Measurements from ENCODE around the gene NEK9.

NEK9 gene

GRCh38 chr14:75119056-75119455 is 7.8 kb downstream of the NEK9 start:
- no peak overlapping the region for H3K4me3 ChIP-seq (replicated peaks; ENCODE audit: low read depth, low read length)
- TF ChIP-seq CTCF (IDR thresholded peaks at IDR 0.05; ENCODE audit: low read depth, low read length, missing control alignments), result no peak
- DNase-seq (ENCODE audit: extremely low read depth, low read depth), result no peak

GRCh38 chr14:75113932-75114539 is 12.8 kb downstream of the NEK9 start:
- DNase-seq (ENCODE audit: extremely low read depth, low read depth), result no peak
- no peak overlapping the region for H3K4me3 ChIP-seq (replicated peaks; ENCODE audit: low read depth, low read length)
- TF ChIP-seq CTCF (IDR thresholded peaks at IDR 0.05; ENCODE audit: low read depth, low read length, missing control alignments), result no peak

DNA sequence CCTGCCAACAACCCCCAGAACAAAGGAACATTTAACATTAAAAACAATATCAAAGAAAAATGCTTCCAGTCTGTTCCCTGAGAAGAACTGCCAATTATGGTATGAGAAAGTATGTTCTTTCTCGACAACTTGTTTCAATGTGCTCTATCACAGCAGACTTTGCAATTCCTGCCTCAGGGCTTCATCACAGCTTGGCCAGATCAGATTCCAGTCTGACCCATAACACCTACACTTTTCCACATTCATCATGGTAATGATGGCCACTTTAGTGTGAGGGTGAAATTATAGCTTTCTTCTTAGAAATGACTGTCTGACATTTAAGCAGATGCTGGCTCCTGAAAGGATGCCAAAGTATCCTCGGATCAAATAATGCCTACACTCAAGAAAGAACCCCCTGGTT is 17.0 kb downstream of the NEK9 start:
- no peak overlapping the region for H3K4me3 ChIP-seq (replicated peaks; ENCODE audit: low read depth, low read length)
- TF ChIP-seq CTCF (IDR thresholded peaks at IDR 0.05; ENCODE audit: low read depth, low read length, missing control alignments), result no peak
- DNase-seq (ENCODE audit: extremely low read depth, low read depth), result no peak

- TF ChIP-seq CTCF (IDR thresholded peaks at IDR 0.05; ENCODE audit: low read depth, low read length, missing control alignments), result no peak
- DNase-seq (ENCODE audit: extremely low read depth, low read depth), result no peak
Observed at GRCh38 chr14:75107186-75107585, 19.7 kb downstream of the NEK9 start.

GRCh38 chr14:75101491-75101890 is 25.4 kb downstream of the NEK9 start:
- no peak overlapping the region for H3K4me3 ChIP-seq (replicated peaks; ENCODE audit: low read depth, low read length)
- TF ChIP-seq CTCF (IDR thresholded peaks at IDR 0.05; ENCODE audit: low read depth, low read length, missing control alignments), result no peak
- DNase-seq (ENCODE audit: extremely low read depth, low read depth), result no peak

More at GRCh38 chr14:75107186-75107585, 19.7 kb downstream of the NEK9 start:
- H3K4me3 ChIP-seq (replicated peaks; ENCODE audit: low read depth, low read length), result no peak overlapping the region

DNA sequence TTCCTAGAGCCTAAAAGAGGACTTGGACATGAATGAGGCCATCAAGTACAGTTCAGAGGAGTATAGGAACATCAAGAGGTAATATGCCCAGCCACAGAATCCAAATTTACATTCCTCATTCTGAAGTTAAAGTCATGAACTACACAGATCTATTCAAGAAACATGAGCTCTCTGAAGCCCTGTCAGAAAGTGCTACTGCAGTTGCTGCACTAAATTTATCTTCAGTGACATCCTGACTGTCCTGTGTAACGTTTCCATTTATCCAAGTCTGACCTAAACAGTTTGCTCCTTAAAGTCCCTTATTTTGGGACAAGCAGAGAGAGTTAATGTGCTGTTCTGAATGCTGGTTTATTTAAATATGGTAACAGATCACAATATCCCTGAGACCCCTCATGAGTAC is 28.2 kb downstream of the NEK9 start:
- no peak overlapping the region for H3K4me3 ChIP-seq (replicated peaks; ENCODE audit: low read depth, low read length)
- no peak for TF ChIP-seq CTCF (IDR thresholded peaks at IDR 0.05; ENCODE audit: low read depth, low read length, missing control alignments)
- no peak for DNase-seq (ENCODE audit: extremely low read depth, low read depth)

DNA sequence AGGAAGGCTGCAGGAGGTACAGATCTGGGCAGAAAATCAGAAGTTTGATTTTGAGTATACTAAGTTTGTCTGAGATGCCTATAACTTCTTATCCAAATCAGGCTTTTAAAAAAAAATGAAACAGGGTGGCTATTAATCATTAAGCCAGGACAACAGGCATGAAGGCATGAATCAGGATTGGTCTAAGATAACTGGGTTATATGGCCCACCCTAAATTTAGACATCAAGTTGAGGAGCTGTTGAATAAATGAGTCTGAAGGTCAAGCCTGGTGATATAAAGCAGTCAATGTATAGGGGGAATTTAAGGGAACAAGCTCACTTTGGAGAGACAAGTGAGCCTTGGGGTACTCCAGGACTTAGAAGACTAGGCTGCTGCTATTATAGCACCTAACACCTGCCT is 28.6 kb downstream of the NEK9 start:
- H3K4me3 ChIP-seq (replicated peaks; ENCODE audit: low read depth, low read length), result no peak overlapping the region
- no peak for DNase-seq (ENCODE audit: extremely low read depth, low read depth)
- TF ChIP-seq CTCF (IDR thresholded peaks at IDR 0.05; ENCODE audit: low read depth, low read length, missing control alignments), result no peak

Data from HFF-Myc (cell line).